Astrocyte (in vitro differentiated cells and primary cell): Measurements from ENCODE around the gene RCVRN. TPM values are rescaled to one million over a fixed set of nuclear protein-coding genes. Genes with fewer than 3 reads are reported as not detected.

Experiments
- DNase-seq: peaks from one replicate; pipeline ENCODE4 v3.0.0-alpha.2; 2010; ENCODE audit warnings: low read depth
- FAIRE-seq: peaks from 2 replicates; lab custom pipeline; 2011; peaks lifted over from hg19 to GRCh38; lab: Jason Lieb, UNC
- H2AFZ ChIP-seq: 2 replicates; pipeline ENCODE4 v1.6.0; 2012; ENCODE audit warnings: low read depth, low read length, inconsistent platforms
- H3K27ac ChIP-seq: 2 replicates; pipeline ENCODE4 v1.5.1; 2011; ENCODE audit warnings: low read depth, low read length, inconsistent platforms
- H3K27me3 ChIP-seq: 2 replicates; pipeline ENCODE4 v1.6.0; 2011; ENCODE audit warnings: low read length, inconsistent platforms; ENCODE audit not compliant: insufficient read depth
- H3K36me3 ChIP-seq: 2 replicates; pipeline ENCODE4 v1.5.1; 2011; ENCODE audit warnings: low read length, inconsistent platforms; ENCODE audit not compliant: insufficient read depth
- H3K4me1 ChIP-seq: 2 replicates; pipeline ENCODE4 v1.5.1; 2011; ENCODE audit warnings: low read length, inconsistent platforms; ENCODE audit not compliant: insufficient read depth
- H3K4me2 ChIP-seq: 2 replicates; pipeline ENCODE4 v1.6.0; 2012; ENCODE audit warnings: low read length, inconsistent platforms
- H3K4me3 ChIP-seq: 2 replicates; pipeline ENCODE4 v1.5.1; 2011; ENCODE audit warnings: low read depth, mild to moderate bottlenecking, low read length, inconsistent platforms; ENCODE audit not compliant: insufficient read depth
- H3K79me2 ChIP-seq: 2 replicates; pipeline ENCODE4 v1.6.0; 2012; ENCODE audit warnings: mild to moderate bottlenecking, low read length, inconsistent platforms; ENCODE audit not compliant: insufficient read depth
- H3K9ac ChIP-seq: 2 replicates; pipeline ENCODE4 v1.6.0; 2012; ENCODE audit warnings: mild to moderate bottlenecking, low read length, inconsistent platforms
- H3K9me3 ChIP-seq: 2 replicates; pipeline ENCODE4 v1.5.1; 2012; ENCODE audit warnings: low read depth, mild to moderate bottlenecking, low read length, inconsistent platforms; ENCODE audit not compliant: insufficient read depth
- H4K20me1 ChIP-seq: 2 replicates; pipeline ENCODE4 v1.6.0; 2012; ENCODE audit warnings: low read length, inconsistent platforms; ENCODE audit not compliant: insufficient read depth
- H3K27ac Mint-ChIP-seq: one replicate; pipeline ENCODE4 v1.8.0; 2021; ENCODE audit warnings: mild to moderate bottlenecking, mixed read lengths; ENCODE audit not compliant: unreplicated experiment
- H3K27me3 Mint-ChIP-seq: one replicate; pipeline ENCODE4 v1.8.0; 2021; ENCODE audit warnings: low read depth, mixed read lengths; ENCODE audit not compliant: unreplicated experiment
- H3K36me3 Mint-ChIP-seq: one replicate; pipeline ENCODE4 v1.8.0; 2021; ENCODE audit warnings: low read depth, mixed read lengths; ENCODE audit not compliant: unreplicated experiment
- H3K4me1 Mint-ChIP-seq: one replicate; pipeline ENCODE4 v1.8.0; 2021; ENCODE audit warnings: low read depth, mixed read lengths; ENCODE audit not compliant: unreplicated experiment
- H3K4me3 Mint-ChIP-seq: one replicate; pipeline ENCODE4 v1.8.0; 2021; ENCODE audit warnings: mild to moderate bottlenecking, moderate library complexity, mixed read lengths; ENCODE audit not compliant: unreplicated experiment
- H3K9me3 Mint-ChIP-seq: one replicate; pipeline ENCODE4 v1.8.0; 2021; ENCODE audit warnings: mild to moderate bottlenecking, mixed read lengths; ENCODE audit not compliant: unreplicated experiment
- EZH2 ChIP-seq: IDR thresholded peaks from 2 replicates; pipeline ENCODE4 v1.6.1; 2012; ENCODE audit warnings: mild to moderate bottlenecking, low read length, inconsistent platforms; ENCODE audit not compliant: insufficient read depth
- total RNA-seq: library from RNA; stranded (reverse); gene quantifications from 2 replicates; pipeline ENCODE4 v1.2.1, GENCODE V29; 2021
- TF ChIP-seq, protein P1 (sequence below): IDR thresholded peaks from 2 replicates; pipeline ENCODE4 v1.5.1; 2011; ENCODE audit warnings: low read depth, mild to moderate bottlenecking, inconsistent platforms, low read length, moderate library complexity; ENCODE audit not compliant: insufficient read depth

RCVRN gene
- total RNA-seq, 1 donor from 2014 or later, result not detected

DNA sequence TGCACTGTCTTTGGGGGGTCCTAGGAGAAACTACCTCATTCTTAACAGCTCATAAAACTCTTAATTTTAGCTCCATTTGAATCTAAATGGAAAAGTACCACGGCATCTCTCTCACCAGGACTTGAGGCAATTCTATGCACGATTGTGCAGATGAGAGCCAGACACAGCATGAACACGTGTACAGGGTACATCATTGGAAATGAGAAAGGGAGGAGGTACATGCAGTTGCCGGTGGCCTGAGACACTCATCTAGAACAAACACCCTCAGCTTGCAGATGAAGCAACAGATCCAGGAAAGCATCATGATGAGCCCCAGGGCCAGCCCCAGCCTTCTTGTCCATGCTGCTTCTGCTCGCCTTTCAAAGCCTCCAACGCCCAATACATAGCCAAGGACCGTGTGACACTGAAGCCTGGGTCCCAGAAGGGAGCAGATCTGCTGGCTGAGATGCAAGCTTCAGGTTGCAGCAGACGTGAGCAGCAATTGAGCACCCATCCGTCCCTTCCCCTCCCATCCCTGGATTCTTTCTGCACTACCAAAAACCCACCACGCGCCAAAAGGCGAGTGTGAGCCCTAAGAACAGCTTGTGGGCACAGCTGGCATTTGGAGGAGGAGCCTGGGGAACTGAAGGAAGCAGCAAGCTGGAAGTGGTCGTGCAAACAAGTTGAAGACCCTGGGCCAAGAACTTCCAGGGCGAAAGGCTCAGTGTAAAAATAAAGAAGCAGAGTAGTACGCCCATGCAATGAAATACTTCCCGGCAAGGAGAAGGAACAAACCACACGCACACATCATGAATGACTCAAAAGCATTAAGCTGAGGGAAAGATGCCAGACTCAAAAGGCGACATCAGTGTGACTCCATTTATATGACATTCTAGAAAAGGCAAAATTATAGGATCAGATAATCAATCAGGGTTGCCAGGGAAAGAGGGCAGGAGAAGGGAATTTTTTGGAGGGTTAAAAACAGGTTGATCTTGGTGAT, 7.3 kb upstream of the RCVRN start:
- DNase-seq (no peak), FAIRE-seq (no peak)
- Histone ChIP-seq H3K9me3 (no peaks in the 10 kb centered on the region), H4K20me1 (no peaks in the 10 kb centered on the region), H2AFZ (no peak overlapping the region), H3K4me3 (no peak overlapping the region), H3K27me3 (no peaks in the 10 kb centered on the region), H3K27ac (no peak overlapping the region), H3K4me1 (no peaks in the 10 kb centered on the region), H3K9ac (no peak overlapping the region), H3K4me2 (no peak overlapping the region), H3K79me2 (no peaks in the 10 kb centered on the region), H3K36me3 (no peaks in the 10 kb centered on the region)
- peaks cover 5% of the 10 kb centered on the region for H3K9me3 Mint-ChIP-seq
- TF ChIP-seq EZH2, result no peak
- TF ChIP-seq, protein P1, sequence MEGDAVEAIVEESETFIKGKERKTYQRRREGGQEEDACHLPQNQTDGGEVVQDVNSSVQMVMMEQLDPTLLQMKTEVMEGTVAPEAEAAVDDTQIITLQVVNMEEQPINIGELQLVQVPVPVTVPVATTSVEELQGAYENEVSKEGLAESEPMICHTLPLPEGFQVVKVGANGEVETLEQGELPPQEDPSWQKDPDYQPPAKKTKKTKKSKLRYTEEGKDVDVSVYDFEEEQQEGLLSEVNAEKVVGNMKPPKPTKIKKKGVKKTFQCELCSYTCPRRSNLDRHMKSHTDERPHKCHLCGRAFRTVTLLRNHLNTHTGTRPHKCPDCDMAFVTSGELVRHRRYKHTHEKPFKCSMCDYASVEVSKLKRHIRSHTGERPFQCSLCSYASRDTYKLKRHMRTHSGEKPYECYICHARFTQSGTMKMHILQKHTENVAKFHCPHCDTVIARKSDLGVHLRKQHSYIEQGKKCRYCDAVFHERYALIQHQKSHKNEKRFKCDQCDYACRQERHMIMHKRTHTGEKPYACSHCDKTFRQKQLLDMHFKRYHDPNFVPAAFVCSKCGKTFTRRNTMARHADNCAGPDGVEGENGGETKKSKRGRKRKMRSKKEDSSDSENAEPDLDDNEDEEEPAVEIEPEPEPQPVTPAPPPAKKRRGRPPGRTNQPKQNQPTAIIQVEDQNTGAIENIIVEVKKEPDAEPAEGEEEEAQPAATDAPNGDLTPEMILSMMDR, result no peak
- peaks cover 13% of the 10 kb centered on the region for H3K36me3 Mint-ChIP-seq
- no peak overlapping the region for H3K27ac Mint-ChIP-seq
- peaks cover 30% of the 10 kb centered on the region for H3K27me3 Mint-ChIP-seq
- peaks cover 2% of the 10 kb centered on the region for H3K4me1 Mint-ChIP-seq
- H3K4me3 Mint-ChIP-seq, result no peak overlapping the region

DNA sequence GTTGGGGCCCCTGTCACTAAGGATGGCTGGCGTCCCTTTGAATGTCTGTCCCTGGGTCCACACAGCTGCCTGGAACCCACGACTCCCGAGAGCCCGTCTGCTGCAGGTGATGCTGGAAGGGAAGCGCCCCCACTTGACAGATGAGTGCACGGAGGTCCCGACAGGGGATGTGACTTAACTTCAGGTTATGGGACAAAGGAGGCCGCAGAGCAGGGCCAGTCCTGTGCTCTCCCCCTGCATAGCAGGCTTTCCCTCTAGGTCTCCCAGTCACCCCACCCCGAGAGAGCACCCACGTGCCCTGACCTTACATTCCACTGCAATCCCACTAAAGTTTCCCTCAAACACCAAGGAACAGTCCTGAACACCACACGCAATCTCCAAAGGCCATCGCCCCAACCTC, 6.0 kb upstream of the RCVRN start:
- H2AFZ ChIP-seq, result no peak overlapping the region
- no peak overlapping the region for H3K4me3 ChIP-seq
- H3K9me3 ChIP-seq, result no peaks in the 10 kb centered on the region
- H3K27me3 ChIP-seq, result no peaks in the 10 kb centered on the region
- H3K36me3 Mint-ChIP-seq, result peaks cover 8% of the 10 kb centered on the region
- no peak overlapping the region for H3K9ac ChIP-seq
- peaks cover 30% of the 10 kb centered on the region for H3K27me3 Mint-ChIP-seq
- H3K9me3 Mint-ChIP-seq, result peaks cover 5% of the 10 kb centered on the region
- DNase-seq (no peak), FAIRE-seq (no peak)
- H4K20me1 ChIP-seq, result no peaks in the 10 kb centered on the region
- no peaks in the 10 kb centered on the region for H3K4me1 ChIP-seq
- no peak overlapping the region for H3K4me3 Mint-ChIP-seq
- H3K27ac ChIP-seq, result no peak overlapping the region
- H3K4me2 ChIP-seq, result no peak overlapping the region
- H3K4me1 Mint-ChIP-seq, result peaks cover 2% of the 10 kb centered on the region
- TF ChIP-seq, protein P1, result no peak
- no peak overlapping the region for H3K27ac Mint-ChIP-seq
- H3K36me3 ChIP-seq, result no peaks in the 10 kb centered on the region
- H3K79me2 ChIP-seq, result no peaks in the 10 kb centered on the region

DNA sequence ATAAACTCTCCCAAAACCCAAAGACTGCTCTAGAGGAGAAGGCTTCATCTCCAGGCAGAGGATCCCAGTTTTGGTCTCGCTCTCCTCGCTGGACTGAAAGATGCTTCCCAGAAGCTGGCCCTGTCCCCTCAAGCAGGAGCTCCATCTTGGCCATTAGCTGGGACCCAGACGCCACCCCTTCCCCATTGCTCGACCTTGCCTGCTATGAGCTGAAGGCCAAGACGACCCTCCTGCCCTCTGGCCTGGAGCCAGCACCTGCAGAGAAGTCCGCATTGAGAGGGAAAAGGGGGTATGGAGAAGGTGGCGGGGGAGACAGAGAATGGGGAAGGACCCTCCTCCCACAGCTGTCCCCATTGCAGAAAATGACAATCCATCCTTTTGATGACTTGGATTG, 3.6 kb upstream of the RCVRN start:
- Histone ChIP-seq H3K9me3 (no peaks in the 10 kb centered on the region), H3K4me1 (no peaks in the 10 kb centered on the region), H3K27me3 (no peaks in the 10 kb centered on the region), H3K79me2 (no peaks in the 10 kb centered on the region), H3K27ac (no peak overlapping the region), H3K4me3 (no peak overlapping the region), H3K9ac (no peak overlapping the region), H4K20me1 (no peaks in the 10 kb centered on the region), H3K36me3 (no peaks in the 10 kb centered on the region), H2AFZ (no peak overlapping the region), H3K4me2 (no peak overlapping the region)
- Mint-ChIP-seq H3K9me3 (peaks cover 8% of the 10 kb centered on the region), H3K27ac (no peak overlapping the region), H3K36me3 (peaks cover 3% of the 10 kb centered on the region), H3K27me3 (peaks cover 26% of the 10 kb centered on the region), H3K4me1 (peaks cover 2% of the 10 kb centered on the region), H3K4me3 (no peak overlapping the region)
- FAIRE-seq (no peak), DNase-seq (no peak)
- TF ChIP-seq, protein P1, result no peak
- TF ChIP-seq EZH2, result no peak
